Testis (tissue), 3 donors: Measurements from ENCODE around the gene TMEM80. TPM values are rescaled to one million over a fixed set of nuclear protein-coding genes. Genes with fewer than 3 reads are reported as not detected.

Source experiments
- DNase-seq: peaks from one replicate; pipeline ENCODE4 v3.0.0-alpha.2; 2019
- H3K27ac ChIP-seq, 2 donors: fragments of 200-600 bp; sonication (generic); one replicate each; pipeline ENCODE4 v1.5.1; 2019
- H3K27me3 ChIP-seq: fragments of 200-600 bp; sonication (generic); one replicate; pipeline ENCODE4 v1.5.1; 2019
- H3K36me3 ChIP-seq: fragments of 200-600 bp; sonication (generic); one replicate; pipeline ENCODE4 v1.5.1; 2017; ENCODE audit warnings: low read depth; ENCODE audit errors: missing control alignments
- H3K4me1 ChIP-seq: fragments of 200-600 bp; sonication (generic); one replicate; pipeline ENCODE4 v1.5.1; 2019
- H3K4me3 ChIP-seq, 2 donors: fragments of 200-600 bp; sonication (generic); one replicate each; pipeline ENCODE4 v1.5.1; 2017 to 2019
- H3K9me3 ChIP-seq: fragments of 200-600 bp; sonication (generic); one replicate; pipeline ENCODE4 v1.5.1; 2017
- POLR2A ChIP-seq: fragments of 450-650 bp; IDR thresholded peaks from one replicate; pipeline ENCODE4 v1.6.1; 2017; ENCODE audit warnings: antibody characterized with exemption, mild to moderate bottlenecking, moderate library complexity
- WGBS, 2 donors: methylation state at CpG; one replicate each; pipeline ENCODE4 v1.1.5; 2018; 5-methylcytosine and 5-hydroxymethylcytosine counted together
- intact Hi-C: fragments of 100-400 bp; cut with DNase I; formaldehyde crosslinking; loops from one replicate; pipeline ENCODE4 v1.15.1; 2023; ENCODE audit warnings: low total_unique reads
- polyA plus RNA-seq: library from polyadenylated mRNA; stranded (reverse); fragments of 350-450 nt; fragmentation: Illumina TruSeq; extraction: RNeasy Lipid Tissue Mini Kit (QIAGEN cat#74804); gene quantifications from one replicate; pipeline ENCODE4 v1.2.3, GENCODE V29; 2014; ENCODE audit warnings: low read depth, low replicate concordance; ENCODE audit not compliant: insufficient read depth
- total RNA-seq, 2 donors: library from RNA; depleted of rRNA; stranded (reverse); fragments of >200 nt; gene quantifications; one replicate each; pipeline ENCODE4 v1.2.3, GENCODE V29; 2016
- TF ChIP-seq, protein P1 (sequence below), 3 experiments: fragments of 450-650 bp in 2 of 3; fragments of 200-600 bp in 1 of 3; sonication (generic) in 1 of 3; IDR thresholded peaks; one replicate each; pipeline ENCODE4 v1.5.1; 2016 to 2019; ENCODE audit warnings: antibody characterized with exemption in 3 of 3, mild to moderate bottlenecking in 2 of 3, moderate library complexity in 1 of 3

Gene TMEM80
- total and polyA plus RNA-seq, 3 donors from 2014 or later, result 38.9 to 74.5 (median 72.8) TPM

DNA sequence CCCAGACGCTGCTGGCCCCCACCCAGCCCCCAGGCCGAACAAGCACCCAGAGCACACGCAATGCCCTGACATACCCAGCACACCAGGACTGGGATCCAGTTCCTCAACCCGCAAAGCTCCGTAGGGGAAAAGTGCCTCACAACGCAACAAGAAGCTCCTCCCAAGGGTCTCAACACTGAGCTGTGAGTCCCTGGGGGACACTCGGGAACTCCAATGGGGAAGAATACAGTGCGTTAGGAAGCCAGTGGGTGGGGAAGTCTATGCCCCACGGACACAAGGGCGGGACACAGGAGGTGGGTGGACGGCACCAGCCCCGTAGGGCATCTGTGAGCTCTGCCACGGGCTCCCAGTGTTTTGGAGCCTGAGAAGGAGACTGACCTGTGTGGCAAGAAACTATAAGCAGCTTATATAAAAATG is 2.2 kb upstream of the TMEM80 start:
- no peaks in the 10 kb centered on the region for H3K9me3 ChIP-seq
- TF ChIP-seq, protein P1, sequence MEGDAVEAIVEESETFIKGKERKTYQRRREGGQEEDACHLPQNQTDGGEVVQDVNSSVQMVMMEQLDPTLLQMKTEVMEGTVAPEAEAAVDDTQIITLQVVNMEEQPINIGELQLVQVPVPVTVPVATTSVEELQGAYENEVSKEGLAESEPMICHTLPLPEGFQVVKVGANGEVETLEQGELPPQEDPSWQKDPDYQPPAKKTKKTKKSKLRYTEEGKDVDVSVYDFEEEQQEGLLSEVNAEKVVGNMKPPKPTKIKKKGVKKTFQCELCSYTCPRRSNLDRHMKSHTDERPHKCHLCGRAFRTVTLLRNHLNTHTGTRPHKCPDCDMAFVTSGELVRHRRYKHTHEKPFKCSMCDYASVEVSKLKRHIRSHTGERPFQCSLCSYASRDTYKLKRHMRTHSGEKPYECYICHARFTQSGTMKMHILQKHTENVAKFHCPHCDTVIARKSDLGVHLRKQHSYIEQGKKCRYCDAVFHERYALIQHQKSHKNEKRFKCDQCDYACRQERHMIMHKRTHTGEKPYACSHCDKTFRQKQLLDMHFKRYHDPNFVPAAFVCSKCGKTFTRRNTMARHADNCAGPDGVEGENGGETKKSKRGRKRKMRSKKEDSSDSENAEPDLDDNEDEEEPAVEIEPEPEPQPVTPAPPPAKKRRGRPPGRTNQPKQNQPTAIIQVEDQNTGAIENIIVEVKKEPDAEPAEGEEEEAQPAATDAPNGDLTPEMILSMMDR (IDR thresholded peaks at IDR 0.05), result no peak
- TF ChIP-seq POLR2A, result no peak
- peak overlapping the region; percentile 99 to 100 for H3K27ac ChIP-seq
- no peaks in the 10 kb centered on the region for H3K36me3 ChIP-seq
- intact Hi-C loops, result no loop called here
- no peaks in the 10 kb centered on the region for H3K27me3 ChIP-seq
- WGBS, 2 donors, result 33 to 40% methylated on average over 11 to 13 of the region's 13 CpGs
- peak; percentile 30 for DNase-seq
- peak overlapping the region in 1 of 2 donors; percentile 41 for H3K4me3 ChIP-seq
- peaks cover 40% of the 10 kb centered on the region for H3K4me1 ChIP-seq

DNA sequence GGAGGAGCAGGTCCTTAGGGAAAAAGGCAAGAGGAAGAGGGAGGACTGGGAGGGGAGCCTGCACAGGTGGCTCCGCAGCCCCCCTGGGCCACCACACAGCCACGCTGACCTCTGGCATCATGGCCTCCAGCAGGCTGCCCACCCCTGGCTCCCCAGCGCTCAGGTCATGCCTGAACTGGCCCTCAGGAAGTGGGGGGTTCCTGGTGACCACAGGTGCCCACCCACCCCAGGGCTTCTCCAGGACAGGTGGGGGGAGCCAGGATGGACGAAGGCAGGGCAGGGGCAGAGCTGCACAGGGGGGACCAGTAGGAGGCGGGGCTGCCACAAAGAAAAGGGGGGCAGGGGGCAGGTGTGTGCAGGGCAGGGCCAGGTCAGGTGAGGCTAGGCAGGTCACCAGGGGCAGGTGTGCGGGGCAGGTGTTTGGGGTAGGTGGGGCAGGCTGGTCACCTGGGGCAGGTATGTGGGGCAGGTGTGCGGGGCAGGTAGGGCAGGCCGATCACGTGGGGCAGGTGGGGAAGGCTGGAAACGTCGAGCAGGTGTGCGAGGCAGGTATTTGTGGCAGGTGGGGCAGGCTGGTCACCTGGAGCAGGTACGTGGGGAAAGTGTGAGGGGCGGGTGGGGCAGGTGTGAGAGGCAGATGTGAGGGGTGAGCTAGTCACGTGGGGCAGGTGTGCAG is 1.6 kb upstream of the TMEM80 start:
- no peak for DNase-seq
- intact Hi-C loops, result no loop called here
- Histone ChIP-seq H3K4me3 (peak overlapping the region; percentile 41 to 98), H3K27ac (peak overlapping the region; percentile 99 to 100), H3K27me3 (no peaks in the 10 kb centered on the region), H3K36me3 (no peaks in the 10 kb centered on the region), H3K4me1 (peaks cover 42% of the 10 kb centered on the region), H3K9me3 (no peaks in the 10 kb centered on the region)
- no peak for TF ChIP-seq POLR2A
- TF ChIP-seq, protein P1 (IDR thresholded peaks at IDR 0.05), result no peak
- WGBS, 2 donors, result 37 to 48% methylated on average over 15 of the region's 15 CpGs

DNA sequence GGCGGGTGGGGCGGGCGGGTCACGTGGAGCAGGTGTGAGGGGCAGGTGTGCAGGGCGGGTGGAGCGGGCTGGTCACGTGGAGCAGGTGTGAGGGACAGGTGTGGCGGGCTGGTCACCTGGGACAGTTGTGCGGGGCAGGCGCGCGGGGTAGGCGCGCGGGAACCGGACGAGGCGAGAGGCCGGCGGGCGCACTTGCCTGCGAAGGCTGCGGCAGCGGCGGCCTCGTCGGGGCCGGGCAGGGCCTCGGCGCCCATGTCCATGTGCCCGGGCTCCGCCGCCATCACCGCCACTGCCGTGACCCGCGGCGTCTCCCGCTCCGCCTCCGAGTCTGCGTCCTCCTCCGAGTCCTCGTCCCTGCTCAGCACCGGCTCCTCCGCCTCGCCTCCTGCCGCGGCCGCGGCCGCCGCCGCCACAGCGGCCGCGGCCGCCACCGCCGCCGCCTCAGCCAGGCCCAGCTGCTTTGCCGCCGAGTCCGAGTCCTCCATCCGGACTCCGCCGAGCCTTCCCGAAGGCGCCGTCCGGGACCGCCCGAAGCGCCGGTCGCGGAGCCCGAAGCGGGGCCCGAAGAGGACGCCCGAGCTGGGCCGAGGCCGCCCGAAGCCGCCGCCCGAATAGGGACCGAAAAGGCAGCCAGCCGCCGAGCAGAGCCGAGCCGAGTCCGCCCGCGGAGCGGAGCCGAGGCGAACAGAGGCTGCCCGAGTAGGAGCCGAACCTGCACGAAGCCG is 891 bp upstream of the TMEM80 start, which contains the start of gene DEAF1:
TSS of gene DEAF1 (minus strand) at position 660 of the 725 bp plus-strand sequence. CDS start at position 485, 175 bp downstream.
- WGBS, 2 donors, result 3 to 6% methylated on average over 26 to 45 of the region's 103 CpGs

DNA sequence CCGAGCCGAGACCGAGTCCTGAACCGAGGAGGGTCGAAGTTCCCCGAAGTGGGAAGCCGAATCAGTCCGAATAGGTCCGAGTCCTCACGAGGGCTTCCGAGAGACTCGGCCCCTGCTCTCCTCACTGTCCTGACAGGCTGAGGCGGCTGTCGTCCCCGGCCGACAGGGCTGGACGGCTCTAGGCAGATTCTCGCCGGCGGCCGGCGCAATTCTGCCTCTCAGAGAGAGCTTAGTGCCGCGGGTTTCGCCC is 403 bp upstream of the TMEM80 start:
- intact Hi-C loops, result no loop called here
- no peak for DNase-seq
- H3K36me3 ChIP-seq, result no peaks in the 10 kb centered on the region
- H3K9me3 ChIP-seq, result no peaks in the 10 kb centered on the region
- WGBS, 2 donors, result 0% methylated on average over 15 to 16 of the region's 25 CpGs
- H3K4me1 ChIP-seq, result peaks cover 42% of the 10 kb centered on the region
- peak overlapping the region; percentile 99 to 100 for H3K27ac ChIP-seq
- peak overlapping the region; percentile 92 to 98 for H3K4me3 ChIP-seq
- no peaks in the 10 kb centered on the region for H3K27me3 ChIP-seq
- no peak for TF ChIP-seq POLR2A
- TF ChIP-seq, protein P1 (IDR thresholded peaks at IDR 0.05), result no peak

More for the DNA sequence above, 891 bp upstream of the TMEM80 start, which contains the start of gene DEAF1:
- Histone ChIP-seq H3K4me3 (peak within 1 kb of the TSS; percentile 92 to 98), H3K36me3 (no peaks in the 10 kb centered on the region), H3K4me1 (peaks cover 42% of the 10 kb centered on the region), H3K27me3 (no peaks in the 10 kb centered on the region), H3K27ac (peak within 1 kb of the TSS; percentile 99 to 100), H3K9me3 (no peaks in the 10 kb centered on the region)
- intact Hi-C loops, result no loop called here
- peak; percentile 98 for DNase-seq
- no peak for TF ChIP-seq POLR2A
- TF ChIP-seq, protein P1 (IDR thresholded peaks at IDR 0.05), result no peak
